Activated CD4-positive, alpha-beta T cell treated with anti-CD3 and anti-CD28 coated beads for 36 hours (primary cell): ENCODE results near the gene VPS16. TPM values are rescaled to one million over a fixed set of nuclear protein-coding genes. Genes with fewer than 3 reads are reported as not detected.
"Not testable (repeated sequence)": the region's sequence is repeated elsewhere in the genome, so short reads cannot be mapped to it uniquely, and the experiment has no call there.

Experiments
- ATAC-seq: fragments of 200-7000 bp; cut with Tn5 transposase; one replicate; pipeline ENCODE4 v1.10.0; 2021; ENCODE audit warnings: mild to moderate bottlenecking, moderate library complexity
- CTCF ChIA-PET: fragments of 350-600 bp; sonication (Branson Sonifier 250); formaldehyde crosslinking; loops from one replicate; lab custom pipeline; 2021; ENCODE audit warnings: antibody characterized with exemption; lab: Charles Lee
- POLR2A ChIA-PET: fragments of 350-600 bp; sonication (Branson Sonifier 250); formaldehyde crosslinking; loops from one replicate; lab custom pipeline; 2021; ENCODE audit warnings: antibody characterized with exemption, inconsistent platforms; lab: Charles Lee
- DNase-seq: peaks from one replicate; pipeline ENCODE4 v3.0.0-alpha.2; 2020
- H3K27ac Mint-ChIP-seq: one replicate; pipeline ENCODE4 v1.8.0; 2021; ENCODE audit warnings: mixed read lengths
- H3K27me3 Mint-ChIP-seq: one replicate; pipeline ENCODE4 v1.8.0; 2021; ENCODE audit warnings: mixed read lengths
- H3K36me3 Mint-ChIP-seq: one replicate; pipeline ENCODE4 v1.8.0; 2021; ENCODE audit warnings: low read depth, mixed read lengths
- H3K4me1 Mint-ChIP-seq: one replicate; pipeline ENCODE4 v1.8.0; 2021; ENCODE audit warnings: mixed read lengths
- H3K4me3 Mint-ChIP-seq: one replicate; pipeline ENCODE4 v1.8.0; 2021; ENCODE audit warnings: mild to moderate bottlenecking, moderate library complexity, mixed read lengths
- H3K9me3 Mint-ChIP-seq: one replicate; pipeline ENCODE4 v1.8.0; 2021; ENCODE audit warnings: low read depth, mixed read lengths
- intact Hi-C, 2 experiments: fragments of 100-400 bp; cut with DNase I in 1 of 2; cut with micrococcal nuclease in 1 of 2; formaldehyde crosslinking; loops; one replicate each; pipeline versions ENCODE4 v1.14.2 to v1.15.1; 2022 to 2024; cut with DNase I, micrococcal nuclease
- total RNA-seq, 2 experiments: library from RNA; stranded (reverse); gene quantifications; one replicate each; pipeline ENCODE4 v1.2.3, GENCODE V29; 2021

The VPS16 gene
- total RNA-seq, 2 experiments from 2014 or later, result 32.3 to 47.6 TPM

GRCh38 chr20:2799688-2800520, 40.6 kb upstream of the VPS16 start:
- intact Hi-C loops, result loop anchor here in 1 of 2 experiments (1.0 kb wide), 1 partner anchor 50 kb away; no protein-coding TSS in a partner anchor
- ChIA-PET POLR2A (no interaction called here), CTCF (no interaction called here)
- ATAC-seq (peak; percentile 60), DNase-seq (peak; percentile 38)
- Mint-ChIP-seq H3K4me1 (peaks cover 22% of the 10 kb centered on the region), H3K27me3 (peaks cover 52% of the 10 kb centered on the region), H3K4me3 (peak overlapping the region; percentile 86), H3K9me3 (no peaks in the 10 kb centered on the region), H3K36me3 (peaks cover 4% of the 10 kb centered on the region), H3K27ac (peak overlapping the region; percentile 89)

GRCh38 chr20:2800521-2801285, 39.8 kb upstream of the VPS16 start, which contains the start of gene CPXM1:
CPXM1 (minus strand) TSS chr20:2800627; CDS start chr20:2800572, 55 bp downstream.
- peaks cover 4% of the 10 kb centered on the region for H3K36me3 Mint-ChIP-seq
- DNase-seq (peak; percentile 44), ATAC-seq (peak; percentile 42)
- H3K4me1 Mint-ChIP-seq, result peaks cover 22% of the 10 kb centered on the region
- H3K4me3 Mint-ChIP-seq, result peak within 1 kb of the TSS; percentile 86
- peaks cover 57% of the 10 kb centered on the region for H3K27me3 Mint-ChIP-seq
- peak within 1 kb of the TSS; percentile 89 for H3K27ac Mint-ChIP-seq
- H3K9me3 Mint-ChIP-seq, result no peaks in the 10 kb centered on the region
- intact Hi-C loops, result no loop called here
- ChIA-PET POLR2A (interaction anchor here (0.6 kb wide), 1 partner anchor 112 kb away, joined by 3 read pairs; no protein-coding TSS in a partner anchor), CTCF (interaction anchor here (1.0 to 1.6 kb wide), 2 partner anchors 9 to 21 kb away, joined by 3 to 6 read pairs; no protein-coding TSS in a partner anchor)

GRCh38 chr20:2801286-2801728, 39.2 kb upstream of the VPS16 start:
- Mint-ChIP-seq H3K4me1 (peaks cover 22% of the 10 kb centered on the region), H3K27ac (peak overlapping the region; percentile 45), H3K9me3 (no peaks in the 10 kb centered on the region), H3K36me3 (peaks cover 4% of the 10 kb centered on the region), H3K4me3 (peak overlapping the region; percentile 67), H3K27me3 (peaks cover 60% of the 10 kb centered on the region)
- no peak for DNase-seq
- ATAC-seq, result no peak
- POLR2A ChIA-PET, result interaction anchor here (0.6 kb wide), 2 partner anchors 112 to 247 kb away, joined by 3 read pairs; no protein-coding TSS in a partner anchor
- intact Hi-C loops, result no loop called here
- CTCF ChIA-PET, result interaction anchor here (1.0 to 1.6 kb wide), 2 partner anchors 9 to 20 kb away, joined by 3 to 6 read pairs; no protein-coding TSS in a partner anchor

- DNase-seq (no peak), ATAC-seq (no peak)
- no peak overlapping the region for H3K27ac Mint-ChIP-seq
- intact Hi-C loops, result no loop called here
- peaks cover 64% of the 10 kb centered on the region for H3K27me3 Mint-ChIP-seq
- peaks cover 18% of the 10 kb centered on the region for H3K4me1 Mint-ChIP-seq
- ChIA-PET CTCF (no interaction called here), POLR2A (no interaction called here)
- H3K4me3 Mint-ChIP-seq, result no peak overlapping the region
- H3K36me3 Mint-ChIP-seq, result peaks cover 4% of the 10 kb centered on the region
- H3K9me3 Mint-ChIP-seq, result no peaks in the 10 kb centered on the region
These were observed 36.3 kb upstream of the VPS16 start for GRCh38 chr20:2804041-2804828.

GRCh38 chr20:2804852-2805688, 35.5 kb upstream of the VPS16 start:
- intact Hi-C loops, result no loop called here
- CTCF ChIA-PET, result interaction anchor here (0.8 kb wide), 1 partner anchor 37 kb away, joined by 3 read pairs; no protein-coding TSS in a partner anchor
- peaks cover 10% of the 10 kb centered on the region for H3K4me1 Mint-ChIP-seq
- no peak overlapping the region for H3K27ac Mint-ChIP-seq
- POLR2A ChIA-PET, result no interaction called here
- H3K9me3 Mint-ChIP-seq, result no peaks in the 10 kb centered on the region
- no peak for DNase-seq
- no peak overlapping the region for H3K4me3 Mint-ChIP-seq
- H3K36me3 Mint-ChIP-seq, result peaks cover under 1% of the 10 kb centered on the region
- no peak for ATAC-seq
- H3K27me3 Mint-ChIP-seq, result peaks cover 56% of the 10 kb centered on the region

GRCh38 chr20:2805689-2806350, 34.7 kb upstream of the VPS16 start:
- ATAC-seq (no peak), DNase-seq (no peak)
- Mint-ChIP-seq H3K4me3 (no peak overlapping the region), H3K27me3 (peaks cover 56% of the 10 kb centered on the region), H3K9me3 (no peaks in the 10 kb centered on the region), H3K36me3 (no peaks in the 10 kb centered on the region), H3K27ac (no peak overlapping the region), H3K4me1 (peaks cover 7% of the 10 kb centered on the region)
- intact Hi-C loops, result no loop called here
- ChIA-PET CTCF (interaction anchor here (0.8 kb wide), 1 partner anchor 38 kb away, joined by 3 read pairs; no protein-coding TSS in a partner anchor), POLR2A (no interaction called here)

GRCh38 chr20:2806351-2806701, 34.2 kb upstream of the VPS16 start:
- H3K27ac Mint-ChIP-seq, result no peak overlapping the region
- peaks cover 56% of the 10 kb centered on the region for H3K27me3 Mint-ChIP-seq
- intact Hi-C loops, result no loop called here
- H3K9me3 Mint-ChIP-seq, result no peaks in the 10 kb centered on the region
- ChIA-PET CTCF (no interaction called here), POLR2A (no interaction called here)
- H3K4me1 Mint-ChIP-seq, result peaks cover 2% of the 10 kb centered on the region
- DNase-seq (no peak), ATAC-seq (no peak)
- H3K36me3 Mint-ChIP-seq, result no peaks in the 10 kb centered on the region
- no peak overlapping the region for H3K4me3 Mint-ChIP-seq

DNA sequence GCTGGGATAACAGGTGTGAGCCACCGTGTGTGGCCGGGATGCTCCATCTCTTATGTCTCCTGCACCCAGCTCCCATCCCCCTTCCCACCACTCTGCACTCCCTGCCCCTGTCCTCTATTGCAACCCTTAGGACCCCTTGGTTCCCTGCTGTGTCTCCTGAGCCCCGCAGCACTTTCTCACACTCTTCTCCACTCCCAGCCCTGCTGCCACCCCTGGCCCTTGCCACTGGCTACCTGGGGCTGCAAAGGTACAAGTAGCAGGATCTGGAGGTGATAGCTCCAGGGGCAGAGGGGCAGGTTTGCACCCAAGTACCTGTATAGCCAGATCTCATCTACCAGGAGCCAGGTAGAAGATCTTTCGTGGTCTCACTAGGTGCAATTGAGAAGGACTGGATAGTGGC, 33.5 kb upstream of the VPS16 start:
- no peak overlapping the region for H3K4me3 Mint-ChIP-seq
- no peaks in the 10 kb centered on the region for H3K9me3 Mint-ChIP-seq
- ChIA-PET CTCF (no interaction called here), POLR2A (no interaction called here)
- H3K27me3 Mint-ChIP-seq, result peaks cover 56% of the 10 kb centered on the region
- H3K36me3 Mint-ChIP-seq, result no peaks in the 10 kb centered on the region
- no peaks in the 10 kb centered on the region for H3K4me1 Mint-ChIP-seq
- DNase-seq (no peak), ATAC-seq (no peak)
- H3K27ac Mint-ChIP-seq, result no peak overlapping the region
- intact Hi-C loops, result no loop called here

DNA sequence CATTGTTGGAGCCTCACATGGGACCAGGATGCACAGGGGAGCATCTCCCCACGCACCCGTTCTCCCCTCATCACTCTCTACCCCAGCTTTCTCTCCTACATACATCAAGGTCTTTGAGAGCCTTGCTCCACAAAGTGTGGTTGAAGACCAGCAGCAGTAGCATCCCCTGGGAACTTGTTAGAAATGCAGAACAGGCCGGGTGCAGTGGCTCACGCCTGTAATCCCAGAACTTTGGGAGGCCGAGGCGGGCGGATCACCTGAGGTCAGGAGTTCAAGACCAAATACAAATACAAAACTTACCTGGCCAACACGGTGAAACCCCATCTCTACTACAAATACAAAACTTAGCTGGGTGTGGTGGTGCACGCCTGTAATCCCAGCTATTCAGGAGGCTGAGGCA, 32.6 kb upstream of the VPS16 start:
- H3K4me3 Mint-ChIP-seq, DNase-seq, ATAC-seq, H3K36me3 Mint-ChIP-seq, H3K27ac Mint-ChIP-seq, intact Hi-C loops, H3K9me3 Mint-ChIP-seq, H3K4me1 Mint-ChIP-seq, POLR2A ChIA-PET: not testable (repeated sequence)
- CTCF ChIA-PET, result interaction anchor here (0.5 to 0.7 kb wide), 2 partner anchors 289 to 295 kb away, joined by 3 read pairs; no protein-coding TSS in a partner anchor
- peaks cover 55% of the 10 kb centered on the region for H3K27me3 Mint-ChIP-seq

- H3K9me3 Mint-ChIP-seq, result peaks cover 2% of the 10 kb centered on the region
- no peak for ATAC-seq
- no peak overlapping the region for H3K4me3 Mint-ChIP-seq
- no peak for DNase-seq
- peaks cover 47% of the 10 kb centered on the region for H3K27me3 Mint-ChIP-seq
- POLR2A ChIA-PET, result no interaction called here
- H3K4me1 Mint-ChIP-seq, result no peaks in the 10 kb centered on the region
- H3K36me3 Mint-ChIP-seq, result no peaks in the 10 kb centered on the region
- no peak overlapping the region for H3K27ac Mint-ChIP-seq
- intact Hi-C loops, result no loop called here
- CTCF ChIA-PET, result no interaction called here
These were observed 30.9 kb upstream of the VPS16 start for GRCh38 chr20:2809690-2810089.
